GM23338 (cell line): ENCODE measurements around the gene BANP.
"Not testable (repeated sequence)": the region's sequence is repeated elsewhere in the genome, so short reads cannot be mapped to it uniquely, and the experiment has no call there.

Source experiments
- CTCF ChIP-seq, 2 experiments: fragments of 200-600 bp in 1 of 2; sonication (generic) in 1 of 2; conservative IDR thresholded peaks; 2 replicates each; pipeline versions ENCODE4 v1.5.1 to v1.6.1; 2016 to 2017; ENCODE audit warnings: antibody characterized with exemption in 2 of 2, low read depth in 2 of 2, mild to moderate bottlenecking in 2 of 2, moderate library complexity in 1 of 2
- EZH2 ChIP-seq: fragments of 200-600 bp; sonication (generic); IDR thresholded peaks from one replicate; pipeline ENCODE4 v1.8.0; 2017; ENCODE audit warnings: antibody characterized with exemption, mild to moderate bottlenecking, low read depth; ENCODE audit not compliant: unreplicated experiment
- JUNB ChIP-seq: IDR thresholded peaks from one replicate; pipeline ENCODE4 v1.6.1; 2016; ENCODE audit warnings: antibody characterized with exemption; ENCODE audit not compliant: unreplicated experiment
- ZNF114 ChIP-seq: fragments of 250-450 bp; sonication (Bioruptor Pico); IDR thresholded peaks from 2 replicates; pipeline ENCODE4 v1.5.0; 2020; ENCODE audit warnings: mild to moderate bottlenecking, moderate library complexity

- TF ChIP-seq CTCF (conservative IDR thresholded peaks at IDR 0.05; ENCODE audit: low read depth in 2 of 2); EZH2; ZNF114 (CRISPR knock-in tag); JUNB: not testable (repeated sequence)
Measured at GRCh38 chr16:88036640-88036996, 85.4 kb downstream of the BANP start.
